ENCODE data around the gene ZNF770. TPM values are rescaled to one million over a fixed set of nuclear protein-coding genes. Genes with fewer than 3 reads are reported as not detected.
"Not testable (repeated sequence)": the region's sequence is repeated elsewhere in the genome, so short reads cannot be mapped to it uniquely, and the experiment has no call there.

The ZNF770 gene
- total RNA-seq, 1 donor: 29.5 TPM

DNA sequence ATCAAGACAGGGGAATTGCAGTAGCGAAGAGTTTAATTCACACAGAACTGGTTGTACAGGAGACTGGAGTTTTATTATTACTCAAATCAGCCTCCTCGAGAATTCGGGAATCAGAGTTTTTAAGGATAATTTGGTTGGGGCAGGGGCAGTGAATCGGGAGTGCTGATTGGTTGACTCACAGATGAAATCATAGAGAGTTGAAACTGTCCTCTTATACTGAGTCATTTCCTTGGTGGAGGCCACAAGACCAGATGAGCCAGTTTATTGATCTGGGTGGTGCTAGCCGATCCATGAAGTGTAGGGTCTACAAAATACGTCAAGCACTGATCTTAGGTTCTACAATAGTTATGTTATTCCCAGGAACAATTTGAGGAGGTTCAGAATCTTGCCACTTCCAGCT lies 5.3 kb upstream of the ZNF770 start:
- Histone ChIP-seq H3K4me3 (ENCODE audit: low read length) (no peak overlapping the region), H3K9me3 (ENCODE audit: low read depth, low read length) (no peaks in the 10 kb centered on the region), H3K27me3 (ENCODE audit: insufficient read depth, low read length) (no peaks in the 10 kb centered on the region), H3K4me1 (ENCODE audit: insufficient read depth, low read length) (peaks cover 5% of the 10 kb centered on the region)

DNA sequence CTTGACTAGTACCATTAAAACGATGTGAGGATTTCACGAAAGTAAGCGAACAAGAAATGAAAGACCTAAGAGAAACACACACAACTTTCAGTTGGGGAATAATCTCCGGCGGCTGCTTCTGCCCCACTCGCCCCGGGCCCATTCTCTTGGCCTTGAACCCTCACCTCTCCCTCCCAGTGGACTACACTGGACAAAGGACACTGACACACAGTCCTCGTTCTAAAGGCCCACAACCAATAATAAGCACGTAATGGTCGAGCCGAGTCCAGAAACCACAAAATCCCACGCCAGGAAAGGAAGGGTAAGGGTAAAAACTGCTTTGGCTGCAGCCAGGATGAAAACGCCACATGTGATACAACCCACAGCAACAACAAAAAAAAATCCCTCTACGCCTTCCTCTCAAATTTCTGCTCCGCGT lies 469 bp downstream of the ZNF770 start:
- Histone ChIP-seq H3K27me3 (ENCODE audit: insufficient read depth, low read length) (no peaks in the 10 kb centered on the region), H3K9me3 (ENCODE audit: low read depth, low read length) (no peaks in the 10 kb centered on the region), H3K4me1 (ENCODE audit: insufficient read depth, low read length) (peaks cover 38% of the 10 kb centered on the region), H3K4me3 (ENCODE audit: low read length) (peak overlapping the region; percentile 82)

- Histone ChIP-seq H3K4me3 (ENCODE audit: low read length) (peak overlapping the region; percentile 82), H3K4me1 (ENCODE audit: insufficient read depth, low read length) (peaks cover 38% of the 10 kb centered on the region), H3K9me3 (ENCODE audit: low read depth, low read length) (no peaks in the 10 kb centered on the region), H3K27me3 (ENCODE audit: insufficient read depth, low read length) (no peaks in the 10 kb centered on the region)
These were observed 1.2 kb downstream of the ZNF770 start for GRCh38 chr15:34986771-34987480.

- Histone ChIP-seq H3K9me3 (ENCODE audit: low read depth, low read length) (no peaks in the 10 kb centered on the region), H3K27me3 (ENCODE audit: insufficient read depth, low read length) (no peaks in the 10 kb centered on the region), H3K4me3 (ENCODE audit: low read length) (peak overlapping the region; percentile 82), H3K4me1 (ENCODE audit: insufficient read depth, low read length) (peaks cover 38% of the 10 kb centered on the region)
These were observed 1.8 kb downstream of the ZNF770 start for GRCh38 chr15:34986326-34986725.

GRCh38 chr15:34984889-34985630 lies 3.0 kb downstream of the ZNF770 start:
- no peak overlapping the region for H3K4me3 ChIP-seq (ENCODE audit: low read length)
- no peaks in the 10 kb centered on the region for H3K9me3 ChIP-seq (ENCODE audit: low read depth, low read length)
- H3K27me3 ChIP-seq (ENCODE audit: insufficient read depth, low read length): no peaks in the 10 kb centered on the region
- H3K4me1 ChIP-seq (ENCODE audit: insufficient read depth, low read length): peaks cover 38% of the 10 kb centered on the region

- Histone ChIP-seq H3K9me3 (ENCODE audit: low read depth, low read length) (no peaks in the 10 kb centered on the region), H3K4me1 (ENCODE audit: insufficient read depth, low read length) (no peaks in the 10 kb centered on the region), H3K27me3 (ENCODE audit: insufficient read depth, low read length) (no peaks in the 10 kb centered on the region), H3K4me3 (ENCODE audit: low read length) (no peak overlapping the region)
These were observed 11.3 kb downstream of the ZNF770 start for GRCh38 chr15:34976743-34977142.

DNA sequence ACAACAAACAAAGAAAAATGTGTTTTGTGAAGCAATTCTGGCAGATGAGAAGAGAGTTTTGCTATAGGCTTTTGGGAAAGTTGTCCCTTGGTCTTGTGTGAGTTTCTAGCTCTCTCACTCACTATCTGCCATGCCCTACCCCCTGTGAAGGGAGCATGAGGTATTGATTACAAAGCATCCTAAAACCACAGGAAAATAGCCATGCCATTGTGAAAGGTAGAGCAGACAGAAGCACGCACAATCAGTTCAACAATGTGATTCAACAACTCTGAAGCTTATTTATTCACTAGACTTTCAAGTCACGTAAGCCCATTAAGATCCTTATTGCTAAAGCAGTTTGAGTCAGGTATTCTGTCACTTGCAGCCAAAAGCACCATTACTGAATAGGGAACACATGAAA lies 12.0 kb downstream of the ZNF770 start:
- Histone ChIP-seq H3K27me3 (ENCODE audit: insufficient read depth, low read length) (no peaks in the 10 kb centered on the region), H3K4me3 (ENCODE audit: low read length) (no peak overlapping the region), H3K4me1 (ENCODE audit: insufficient read depth, low read length) (no peaks in the 10 kb centered on the region), H3K9me3 (ENCODE audit: low read depth, low read length) (no peaks in the 10 kb centered on the region)

DNA sequence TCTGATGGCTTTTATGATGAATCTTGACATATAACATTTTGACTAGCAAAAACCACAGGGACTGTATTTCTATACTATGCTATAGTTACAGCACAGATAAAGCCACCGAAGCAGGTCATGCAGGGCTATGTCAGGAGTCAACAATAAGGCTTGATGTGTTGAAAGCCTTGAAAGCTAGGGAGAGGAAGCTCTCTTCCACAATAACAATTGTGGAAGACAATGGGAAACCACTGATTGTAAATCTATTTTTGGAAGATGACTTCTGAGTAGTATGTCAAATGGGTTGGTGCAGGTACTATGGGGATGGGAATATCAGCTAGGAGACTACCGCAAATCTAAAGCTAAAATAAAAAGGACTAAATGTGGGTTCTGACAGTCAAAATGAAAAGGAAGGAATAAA lies 14.6 kb downstream of the ZNF770 start:
- H3K27me3 ChIP-seq (ENCODE audit: insufficient read depth, low read length): no peaks in the 10 kb centered on the region
- H3K4me1 ChIP-seq (ENCODE audit: insufficient read depth, low read length): peaks cover 14% of the 10 kb centered on the region
- H3K9me3 ChIP-seq (ENCODE audit: low read depth, low read length): no peaks in the 10 kb centered on the region
- no peak overlapping the region for H3K4me3 ChIP-seq (ENCODE audit: low read length)

- Histone ChIP-seq H3K4me1 (ENCODE audit: insufficient read depth, low read length) (peaks cover 27% of the 10 kb centered on the region), H3K4me3 (ENCODE audit: low read length) (peak overlapping the region; percentile 94)
- H3K9me3 ChIP-seq (ENCODE audit: low read depth, low read length); H3K27me3 ChIP-seq (ENCODE audit: insufficient read depth, low read length): not testable (repeated sequence)
These were observed 17.9 kb downstream of the ZNF770 start for GRCh38 chr15:34970098-34970643.

- H3K4me3 ChIP-seq (ENCODE audit: low read length): peak within 1 kb of the TSS; percentile 94
These were observed 18.6 kb downstream of the ZNF770 start, which contains the start of gene AQR for GRCh38 chr15:34969340-34970097. Gene AQR (minus strand): TSS chr15:34969742. CDS start chr15:34969613, 129 bp downstream.

GRCh38 chr15:34964277-34964676 lies 23.8 kb downstream of the ZNF770 start:
- H3K9me3 ChIP-seq (ENCODE audit: low read depth, low read length): no peaks in the 10 kb centered on the region
- no peak overlapping the region for H3K4me3 ChIP-seq (ENCODE audit: low read length)
- H3K27me3 ChIP-seq (ENCODE audit: insufficient read depth, low read length): no peaks in the 10 kb centered on the region
- H3K4me1 ChIP-seq (ENCODE audit: insufficient read depth, low read length): peaks cover 21% of the 10 kb centered on the region

More at GRCh38 chr15:34969340-34970097, 18.6 kb downstream of the ZNF770 start, which contains the start of gene AQR:
- Histone ChIP-seq H3K27me3 (ENCODE audit: insufficient read depth, low read length) (no peaks in the 10 kb centered on the region), H3K9me3 (ENCODE audit: low read depth, low read length) (no peaks in the 10 kb centered on the region), H3K4me1 (ENCODE audit: insufficient read depth, low read length) (peaks cover 28% of the 10 kb centered on the region)

GRCh38 chr15:34953851-34954250 lies 34.2 kb downstream of the ZNF770 start:
- Histone ChIP-seq H3K9me3 (ENCODE audit: low read depth, low read length) (no peaks in the 10 kb centered on the region), H3K4me1 (ENCODE audit: insufficient read depth, low read length) (no peaks in the 10 kb centered on the region), H3K27me3 (ENCODE audit: insufficient read depth, low read length) (no peaks in the 10 kb centered on the region), H3K4me3 (ENCODE audit: low read length) (no peak overlapping the region)

GRCh38 chr15:34952481-34952880 lies 35.6 kb downstream of the ZNF770 start:
- Histone ChIP-seq H3K9me3 (ENCODE audit: low read depth, low read length) (no peaks in the 10 kb centered on the region), H3K4me1 (ENCODE audit: insufficient read depth, low read length) (no peaks in the 10 kb centered on the region), H3K27me3 (ENCODE audit: insufficient read depth, low read length) (no peaks in the 10 kb centered on the region), H3K4me3 (ENCODE audit: low read length) (no peak overlapping the region)

GRCh38 chr15:34951993-34952392 lies 36.1 kb downstream of the ZNF770 start:
- Histone ChIP-seq H3K4me1 (ENCODE audit: insufficient read depth, low read length) (no peaks in the 10 kb centered on the region), H3K4me3 (ENCODE audit: low read length) (no peak overlapping the region), H3K9me3 (ENCODE audit: low read depth, low read length) (no peaks in the 10 kb centered on the region), H3K27me3 (ENCODE audit: insufficient read depth, low read length) (no peaks in the 10 kb centered on the region)

DNA sequence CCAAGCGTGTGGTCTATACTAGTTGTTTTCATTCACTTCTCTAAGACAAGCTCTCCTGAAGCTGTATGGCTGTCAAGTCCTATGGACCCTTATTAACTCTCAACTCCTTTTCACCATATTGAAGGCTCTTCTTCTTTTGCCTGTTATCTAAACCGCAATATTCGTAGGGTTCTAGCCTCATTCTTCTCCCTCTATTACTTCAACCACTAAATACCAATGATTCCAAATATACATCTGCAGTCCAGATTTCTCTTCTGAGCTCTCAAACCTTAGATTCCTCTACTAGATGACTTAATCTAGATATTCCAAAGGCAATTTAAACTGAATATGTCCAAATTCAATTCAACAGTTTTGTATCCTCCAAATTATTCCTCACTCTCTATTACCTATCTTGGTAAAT lies 43.2 kb downstream of the ZNF770 start:
- Histone ChIP-seq H3K4me3 (ENCODE audit: low read length) (no peak overlapping the region), H3K4me1 (ENCODE audit: insufficient read depth, low read length) (no peaks in the 10 kb centered on the region), H3K9me3 (ENCODE audit: low read depth, low read length) (no peaks in the 10 kb centered on the region), H3K27me3 (ENCODE audit: insufficient read depth, low read length) (no peaks in the 10 kb centered on the region)

Measured in mononuclear cell (primary cell).